HG02870 (cell line): Measurements from ENCODE around the gene AKR1E2.

Experiments used
- ATAC-seq: cut with Tn5 transposase; IDR thresholded peaks from one replicate; pipeline ENCODE4 v1.9.1; 2021; ENCODE audit warnings: mild to moderate bottlenecking, moderate library complexity; ENCODE audit not compliant: unreplicated experiment

AKR1E2 gene

GRCh38 chr10:4825868-4826791 is at the start of gene AKR1E2:
AKR1E2 (plus strand) TSS chr10:4826207; CDS start chr10:4826325, 118 bp downstream.
- ATAC-seq: no peak

GRCh38 chr10:4776234-4776638 is 49.8 kb upstream of the AKR1E2 start:
- ATAC-seq: peak; percentile 82

- ATAC-seq: no peak
Observed at GRCh38 chr10:4778761-4779160, 47.2 kb upstream of the AKR1E2 start.

GRCh38 chr10:4780091-4780490 is 45.9 kb upstream of the AKR1E2 start:
- no peak for ATAC-seq

GRCh38 chr10:4780782-4781181 is 45.2 kb upstream of the AKR1E2 start:
- ATAC-seq: no peak

- ATAC-seq: no peak
Observed at GRCh38 chr10:4781955-4782354, 44.1 kb upstream of the AKR1E2 start.

- ATAC-seq: no peak
Observed at GRCh38 chr10:4784667-4785333, 41.2 kb upstream of the AKR1E2 start.

- ATAC-seq: no peak
Observed at GRCh38 chr10:4786043-4786839, 39.8 kb upstream of the AKR1E2 start.

GRCh38 chr10:4790045-4790444 is 36.0 kb upstream of the AKR1E2 start:
- no peak for ATAC-seq

- no peak for ATAC-seq
Observed at GRCh38 chr10:4790922-4791321, 35.1 kb upstream of the AKR1E2 start.

- ATAC-seq: no peak
Observed at GRCh38 chr10:4792381-4792780, 33.6 kb upstream of the AKR1E2 start.

GRCh38 chr10:4801405-4801804 is 24.6 kb upstream of the AKR1E2 start:
- no peak for ATAC-seq

GRCh38 chr10:4802711-4803487 is 23.1 kb upstream of the AKR1E2 start:
- no peak for ATAC-seq

GRCh38 chr10:4803822-4804221 is 22.2 kb upstream of the AKR1E2 start:
- ATAC-seq: no peak

- ATAC-seq: no peak
Observed at GRCh38 chr10:4804465-4804864, 21.5 kb upstream of the AKR1E2 start.

GRCh38 chr10:4806534-4806933 is 19.5 kb upstream of the AKR1E2 start:
- no peak for ATAC-seq

GRCh38 chr10:4807761-4808507 is 18.1 kb upstream of the AKR1E2 start:
- no peak for ATAC-seq

GRCh38 chr10:4809156-4809555 is 16.9 kb upstream of the AKR1E2 start:
- no peak for ATAC-seq

- no peak for ATAC-seq
Observed at GRCh38 chr10:4810092-4810491, 15.9 kb upstream of the AKR1E2 start.

- no peak for ATAC-seq
Observed at GRCh38 chr10:4812046-4812445, 14.0 kb upstream of the AKR1E2 start.
